Uterine smooth muscle cell (primary cell): ENCODE results near the gene GTF2H1. TPM values are rescaled to one million over a fixed set of nuclear protein-coding genes. Genes with fewer than 3 reads are reported as not detected.

Source experiments
- total RNA-seq: library from RNA; depleted of rRNA; stranded (reverse); fragments of >200 nt; gene quantifications from 2 replicates; pipeline ENCODE4 v1.2.3, GENCODE V29; 2014

The GTF2H1 gene
- 67.6 and 81.6 TPM in 2 replicates for total RNA-seq

DNA sequence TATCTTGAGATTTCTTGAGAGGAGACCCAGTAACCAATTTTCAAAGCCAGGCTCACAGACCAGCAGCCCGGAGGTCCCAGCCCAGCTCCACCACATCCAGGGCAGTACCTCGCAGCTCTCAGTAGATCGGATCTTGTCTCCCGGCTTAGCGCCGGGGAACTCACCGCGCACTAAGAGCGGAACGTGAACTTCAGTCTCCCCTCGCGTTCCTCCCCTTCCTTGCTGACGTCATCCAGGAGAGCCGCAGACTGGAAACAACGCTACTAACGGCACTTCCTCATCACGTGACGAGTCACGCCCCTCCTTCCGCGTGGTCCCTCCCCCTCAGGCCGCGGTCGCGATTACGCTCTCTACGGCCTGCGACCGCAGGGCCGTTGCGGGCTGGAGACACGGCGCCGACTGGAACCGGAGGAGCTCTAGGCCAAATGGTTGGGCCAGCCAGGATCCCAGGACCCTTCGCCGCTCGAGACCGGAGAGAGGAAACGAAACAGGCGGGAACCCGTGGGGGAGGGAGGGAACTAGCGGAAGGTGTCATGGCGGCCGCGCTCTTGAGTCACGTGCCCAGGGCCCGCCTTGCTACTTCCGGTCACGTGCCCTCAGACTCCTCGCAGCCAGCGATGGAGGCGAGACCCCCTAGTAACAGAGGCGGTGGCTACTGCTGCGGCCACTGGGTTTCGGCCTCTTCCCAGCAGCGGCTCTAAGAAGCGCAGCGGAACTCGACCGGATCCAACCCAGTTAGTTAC lies at the start of gene GTF2H1, which contains the start of gene HPS5:
Gene GTF2H1, plus strand, starts transcription at position 599 of the 743 bp plus-strand sequence. CDS start 10,508 bp downstream, outside the sequence.
Gene HPS5, minus strand, starts transcription at position 172 of the 743 bp plus-strand sequence. CDS start 4,282 bp downstream, outside the sequence.

DNA sequence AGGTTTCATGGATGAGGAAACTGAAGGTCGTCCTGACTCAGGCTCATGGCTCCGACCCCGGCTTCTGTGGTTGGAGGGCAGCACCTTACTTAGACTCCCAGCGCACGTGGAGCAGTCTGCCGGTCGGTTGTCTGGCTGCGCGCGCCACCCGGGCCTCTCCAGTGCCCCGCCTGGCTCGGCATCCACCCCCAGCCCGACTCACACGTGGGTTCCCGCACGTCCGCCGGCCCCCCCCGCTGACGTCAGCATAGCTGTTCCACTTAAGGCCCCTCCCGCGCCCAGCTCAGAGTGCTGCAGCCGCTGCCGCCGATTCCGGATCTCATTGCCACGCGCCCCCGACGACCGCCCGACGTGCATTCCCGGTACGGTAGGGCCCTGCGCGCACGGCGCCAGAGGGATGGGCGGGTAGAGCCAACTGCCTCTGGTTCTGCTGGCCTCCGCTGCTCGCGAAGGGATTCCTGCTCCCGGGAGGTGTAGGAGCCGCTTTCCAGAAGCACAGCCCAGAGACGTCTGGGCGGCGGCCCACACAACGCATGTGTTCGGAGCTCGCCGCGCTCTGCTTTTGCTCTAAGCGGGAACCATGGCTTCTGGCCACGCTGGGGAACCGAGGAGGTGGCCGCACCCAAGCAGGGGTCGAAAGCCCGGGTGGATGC lies 72.0 kb downstream of the GTF2H1 start, which contains the start of gene LDHA:
Gene LDHA, plus strand, starts transcription at position 289 of the 653 bp plus-strand sequence. CDS start 2,280 bp downstream, outside the sequence.

Other genes starting within 250 kb of the GTF2H1 start
- 19.4 and 32.3 TPM in 2 replicates for gene SAAL1, start 216.5 kb upstream of the GTF2H1 start, total RNA-seq
- gene MRGPRX3, start 190.0 kb upstream of the GTF2H1 start, total RNA-seq, result 0.12 TPM in 1 of 2 replicates, not detected in the other
- not detected in 2 replicates for gene MRGPRX4, start 149.7 kb upstream of the GTF2H1 start, total RNA-seq
- not detected in 2 replicates for gene SAA4, start 85.8 kb upstream of the GTF2H1 start, total RNA-seq
- not detected in 2 replicates for gene SAA2, start 73.9 kb upstream of the GTF2H1 start, total RNA-seq
- gene SAA1, start 56.3 kb upstream of the GTF2H1 start, total RNA-seq, result 0.33 TPM in 1 of 2 replicates, not detected in the other
- gene HPS5, start 427 bp upstream of the GTF2H1 start, total RNA-seq, result 33.2 and 38.9 TPM in 2 replicates
- gene LDHA, start 72.0 kb downstream of the GTF2H1 start, total RNA-seq, result 521 and 846 TPM in 2 replicates
- gene LDHC, start 89.8 kb downstream of the GTF2H1 start, total RNA-seq, result 1.9 TPM in 1 of 2 replicates, not detected in the other
- not detected in 2 replicates for gene LDHAL6A, start 133.3 kb downstream of the GTF2H1 start, total RNA-seq
- gene TSG101, start 204.4 kb downstream of the GTF2H1 start, total RNA-seq, result 65.7 and 78.9 TPM in 2 replicates